RPMI8226 (cell line): ENCODE results near the gene TTC9.
A peak's percentile ranks its signal among the peaks of the same experiment; 100 is the strongest.

Experiments
- DNase-seq: peaks from one replicate; pipeline ENCODE4 v3.0.0-alpha.2; 2015

TTC9 gene

DNA sequence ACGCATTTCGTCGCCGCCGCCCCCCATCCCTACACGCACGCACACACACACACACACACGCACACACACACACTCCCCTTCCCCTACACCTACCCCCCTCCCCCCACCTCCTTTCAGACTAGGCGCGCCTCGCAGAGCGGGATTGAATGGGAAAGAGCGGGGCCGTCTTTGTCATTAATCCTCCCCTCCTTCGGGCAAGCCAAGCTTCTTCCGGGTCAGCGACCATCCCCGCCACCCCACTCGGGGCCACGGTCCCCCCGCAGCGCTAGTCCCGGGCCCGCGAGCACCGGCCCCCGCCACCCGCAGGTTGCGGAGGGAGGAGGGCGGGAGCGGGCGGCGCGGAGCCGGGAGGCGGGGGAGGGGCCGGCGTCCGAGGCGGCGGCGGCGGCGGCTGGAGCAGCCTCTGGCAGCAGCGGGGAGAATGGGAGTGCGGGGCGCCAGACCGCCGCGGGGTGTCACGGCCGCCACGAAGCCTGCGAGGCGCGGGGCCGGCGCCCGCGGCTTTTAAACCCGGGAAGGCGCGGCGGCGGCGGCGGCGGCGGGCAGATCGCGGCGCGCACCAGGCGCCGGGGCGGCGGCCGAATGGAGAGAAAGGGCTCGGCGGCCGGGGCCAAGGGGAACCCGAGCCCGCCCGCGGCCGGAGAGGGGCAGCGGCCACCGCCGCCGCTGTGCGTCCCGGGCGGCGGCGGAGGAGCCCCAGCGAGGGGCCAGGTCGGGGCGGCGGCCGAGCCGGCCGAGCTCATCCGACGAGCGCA lies at the start of gene TTC9:
Gene TTC9, plus strand, starts transcription at position 369 of the 755 bp plus-strand sequence. Its CDS starts 214 bp downstream, at position 583.
- peak; percentile 4 for DNase-seq

DNA sequence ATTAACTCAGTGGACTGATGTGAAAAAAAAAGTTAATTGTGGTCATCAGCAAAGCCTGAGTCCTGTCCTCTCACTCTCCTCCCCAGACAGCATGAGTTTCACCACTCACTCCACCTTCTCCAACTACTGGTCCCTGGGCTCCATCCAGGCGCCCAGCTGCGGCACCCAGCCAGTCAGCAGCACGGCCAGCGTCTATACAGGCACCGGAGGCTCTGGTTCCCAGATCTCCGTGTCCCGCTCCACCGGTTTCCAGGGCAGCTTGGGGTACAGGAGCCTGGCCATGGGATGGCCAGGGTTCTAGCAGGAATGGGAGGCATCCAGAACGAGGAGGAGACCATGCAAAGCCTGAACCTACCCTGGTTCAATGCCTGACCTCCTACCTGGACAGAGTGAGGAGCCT lies 47.3 kb upstream of the TTC9 start:
- no peak for DNase-seq

DNA sequence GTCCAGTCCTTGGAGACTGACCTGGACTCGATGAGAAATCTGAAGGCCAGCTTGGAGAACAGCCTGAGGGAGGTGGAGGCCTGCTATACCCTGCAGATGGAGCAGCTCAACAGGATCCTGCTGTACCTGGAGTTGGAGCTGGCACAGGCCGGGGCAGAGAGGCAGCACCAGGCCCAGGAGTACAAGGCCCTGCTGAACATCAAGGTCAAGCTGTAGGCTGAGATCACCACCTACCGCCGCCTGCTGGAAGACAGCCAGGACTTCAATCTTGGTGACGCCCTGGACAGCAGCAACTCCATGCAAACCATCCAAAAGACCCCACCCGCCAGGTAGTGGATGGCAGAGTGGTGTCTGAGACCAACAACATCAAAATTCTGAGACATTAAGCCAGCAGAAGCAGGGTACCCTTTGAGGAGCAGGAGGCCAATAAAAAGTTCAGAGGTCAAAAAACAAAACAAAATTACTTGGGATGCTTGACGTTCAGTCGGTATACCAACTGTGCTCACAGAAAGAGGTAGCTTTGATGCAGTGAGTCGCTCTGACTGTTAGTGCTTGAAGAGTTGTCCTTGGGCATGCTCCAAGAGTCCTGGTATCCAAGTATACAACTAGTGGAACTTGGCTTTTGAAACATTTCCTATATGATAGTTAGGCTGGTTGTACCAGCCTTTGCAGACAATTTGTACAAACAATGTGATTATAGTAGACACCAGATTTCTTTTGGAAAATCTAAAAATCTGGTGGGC lies 46.1 kb upstream of the TTC9 start:
- DNase-seq, result no peak

DNA sequence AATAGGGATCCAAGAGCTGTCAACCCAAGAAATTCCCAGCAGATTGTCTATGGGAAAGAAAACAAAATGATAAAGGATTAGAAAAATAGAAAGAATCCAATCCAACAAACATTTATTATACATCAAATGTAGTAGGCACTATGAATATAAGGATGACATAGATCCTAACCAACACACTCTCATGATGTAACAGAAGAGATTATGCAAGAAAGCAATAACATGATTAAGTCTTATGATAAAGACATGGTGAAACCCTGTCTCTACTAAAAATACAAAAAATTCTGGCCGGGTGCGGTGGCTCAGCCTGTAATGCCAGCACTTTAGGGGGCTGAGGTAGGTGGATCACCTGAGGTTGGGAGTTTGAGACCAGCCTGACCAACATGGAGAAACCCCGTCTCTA lies 44.0 kb upstream of the TTC9 start:
- DNase-seq, result no peak

DNA sequence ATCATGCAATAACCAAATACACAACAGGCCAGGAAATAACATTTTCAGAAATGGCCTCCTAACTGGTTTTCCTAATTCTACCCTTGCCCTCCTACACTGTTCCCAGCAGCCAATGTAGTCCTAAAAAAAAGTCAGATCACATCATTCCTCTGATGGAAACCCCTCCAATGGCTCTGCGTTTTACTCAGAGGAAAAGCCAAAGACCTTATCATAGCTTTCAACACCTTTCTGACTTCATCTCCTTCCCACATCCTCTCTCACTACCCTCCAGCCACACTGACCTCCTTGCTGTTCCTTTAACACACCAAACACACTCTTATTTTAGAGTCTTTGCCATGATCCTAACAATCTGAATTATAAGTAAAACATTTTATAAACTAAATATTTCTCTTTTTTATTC lies 42.4 kb upstream of the TTC9 start:
- no peak for DNase-seq

DNA sequence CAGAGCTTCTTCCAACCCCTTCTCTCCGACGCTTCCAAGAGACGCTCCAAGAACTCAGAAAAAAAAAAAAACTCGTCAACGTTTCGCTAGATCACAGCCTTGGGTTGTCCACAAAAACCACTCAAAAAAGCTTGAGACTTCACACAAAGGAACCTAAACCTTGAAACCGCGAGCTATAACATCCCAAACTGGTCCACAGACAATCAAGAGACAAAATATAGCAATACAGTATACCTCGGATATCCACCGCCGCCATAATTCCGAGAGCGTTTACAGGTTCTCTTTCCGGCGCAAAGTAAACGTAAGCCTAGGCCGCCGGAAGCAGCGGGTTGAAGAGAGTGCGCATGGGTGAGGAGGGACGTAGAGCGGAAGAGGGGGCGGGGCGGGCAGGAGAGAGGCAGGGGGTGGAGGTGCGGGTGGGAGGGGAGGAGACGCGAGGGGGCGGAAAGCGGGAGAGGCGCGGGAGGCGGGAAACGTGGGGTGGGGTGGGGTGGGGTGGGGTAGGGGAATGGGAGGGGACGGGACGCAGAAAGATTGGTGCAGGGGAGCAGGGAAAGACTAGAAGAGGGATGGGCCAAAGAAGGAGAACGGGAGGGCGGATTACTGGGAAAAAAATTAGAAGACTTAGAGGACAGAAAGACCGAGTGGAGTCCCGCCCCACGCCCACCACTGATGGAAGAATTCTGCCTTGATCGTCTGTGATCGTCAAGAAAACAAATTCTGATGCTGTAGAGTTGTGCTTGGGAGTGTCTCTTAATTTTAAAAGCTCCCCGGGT lies 41.1 kb upstream of the TTC9 start, which contains the start of gene MED6:
Gene MED6, minus strand, starts transcription at position 274 of the 776 bp plus-strand sequence. Its CDS starts 18 bp downstream, at position 256.
- peak; percentile 93 for DNase-seq

DNA sequence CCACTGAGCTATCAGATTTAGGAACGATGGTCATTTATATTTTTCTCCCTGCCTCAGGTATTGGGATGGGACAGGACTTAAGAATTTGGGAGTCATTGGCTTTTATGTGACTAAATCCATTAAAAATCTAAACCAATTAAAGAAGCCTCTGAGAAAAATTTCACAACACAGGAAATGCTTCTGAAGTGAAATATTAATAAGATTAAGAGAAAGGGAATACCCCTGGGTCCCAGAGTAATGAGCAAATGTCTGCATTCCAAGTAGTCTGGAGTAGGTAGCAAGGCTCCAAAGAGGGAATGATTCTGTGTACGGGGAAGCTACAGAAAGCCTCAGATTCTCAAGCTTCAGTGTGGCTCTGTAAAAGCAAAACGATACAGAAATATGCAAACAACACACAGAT lies 40.6 kb upstream of the TTC9 start:
- no peak for DNase-seq

DNA sequence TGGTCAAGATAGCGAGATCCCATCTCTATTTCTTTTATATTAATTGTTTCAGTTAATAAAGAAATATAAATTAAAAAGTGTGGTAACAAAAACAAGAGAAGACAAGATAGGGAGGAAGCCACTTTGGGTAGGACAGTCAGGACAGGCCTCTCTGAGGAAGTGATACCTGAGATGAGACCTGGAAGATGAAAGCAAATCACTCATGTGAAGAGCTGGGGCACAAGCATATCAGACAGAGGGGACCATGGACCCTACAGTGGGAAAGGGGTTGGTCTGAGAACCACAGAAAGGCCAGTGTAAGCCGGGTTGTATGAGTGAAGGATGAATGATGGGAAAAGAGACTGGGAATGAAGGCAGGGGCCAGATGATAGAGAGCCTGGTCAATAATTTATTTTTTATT lies 39.5 kb upstream of the TTC9 start:
- DNase-seq, result no peak

DNA sequence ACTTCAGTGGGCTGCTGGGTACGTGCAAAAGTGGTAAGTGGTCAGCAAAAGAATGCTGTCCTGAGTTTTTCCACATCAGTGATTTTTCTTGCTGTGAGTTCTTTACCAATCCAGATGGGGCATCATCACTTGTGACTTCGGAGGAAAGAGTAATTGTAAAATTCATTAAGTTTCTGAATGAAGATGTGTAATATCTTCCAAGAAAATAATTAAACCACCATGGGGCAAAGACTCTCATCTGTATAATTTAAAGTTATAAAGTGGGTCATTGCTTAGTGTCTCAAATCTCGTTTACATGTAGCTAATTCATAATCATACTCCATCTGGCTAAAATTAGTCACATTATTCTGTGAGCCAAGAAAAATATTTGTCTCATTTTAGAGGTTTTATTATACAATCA lies 30.5 kb upstream of the TTC9 start:
- DNase-seq, result no peak

DNA sequence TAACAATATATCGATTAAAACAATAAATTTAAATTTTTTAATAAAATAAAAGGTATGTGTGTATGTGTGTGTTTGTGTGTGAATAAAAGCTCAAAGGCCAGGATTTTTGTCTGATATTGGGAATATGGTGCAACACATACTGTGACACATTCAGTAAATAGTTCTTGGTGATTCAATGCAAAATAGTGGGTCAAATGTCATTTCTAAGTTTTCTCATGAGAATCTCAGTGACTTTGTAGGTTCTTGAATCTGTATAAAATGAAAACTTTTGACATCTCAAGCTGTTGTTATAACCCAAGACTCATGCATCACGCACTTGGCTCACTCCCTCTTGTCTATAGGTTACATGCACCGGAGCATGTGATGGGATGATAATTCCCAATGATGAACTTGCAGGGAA lies 25.1 kb upstream of the TTC9 start:
- DNase-seq, result no peak

DNA sequence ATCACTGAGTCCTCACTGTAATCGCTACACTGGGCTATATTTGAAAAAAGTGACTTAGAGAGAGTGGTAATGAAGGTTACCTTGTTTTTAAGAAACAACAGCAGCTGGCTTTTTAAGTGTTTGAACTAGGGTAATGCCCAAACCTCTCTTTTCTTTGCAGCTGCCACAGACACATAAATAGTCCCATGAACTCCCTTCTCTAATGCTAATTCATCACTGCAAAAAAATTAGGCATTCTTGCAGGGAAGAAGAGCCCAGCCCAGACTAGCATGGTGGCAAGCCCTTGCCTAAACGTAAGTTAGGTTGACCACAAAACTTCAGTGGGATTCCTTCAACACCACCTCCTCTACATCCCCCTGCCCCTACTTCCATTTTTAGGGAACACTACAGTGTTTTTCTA lies 23.4 kb upstream of the TTC9 start:
- DNase-seq, result no peak

DNA sequence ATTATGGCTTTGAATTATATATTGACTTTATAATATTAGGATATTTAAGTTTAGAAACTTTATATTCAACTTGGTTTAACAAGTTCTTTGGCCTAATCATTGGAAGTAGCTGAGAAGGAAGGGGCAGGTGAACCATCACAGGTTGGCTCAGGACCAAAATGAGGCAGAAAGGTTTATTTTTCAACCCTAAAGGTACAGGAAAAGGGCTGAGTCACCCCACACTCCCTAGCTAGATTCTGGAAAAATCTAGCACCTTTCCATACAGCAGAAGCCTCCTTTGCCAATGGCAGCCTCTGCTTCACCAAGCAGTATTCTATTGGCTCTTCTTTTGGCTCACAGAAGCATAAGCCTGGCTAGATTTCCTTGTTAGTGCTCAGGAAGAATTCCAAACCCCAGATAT lies 22.0 kb upstream of the TTC9 start:
- DNase-seq, result no peak

DNA sequence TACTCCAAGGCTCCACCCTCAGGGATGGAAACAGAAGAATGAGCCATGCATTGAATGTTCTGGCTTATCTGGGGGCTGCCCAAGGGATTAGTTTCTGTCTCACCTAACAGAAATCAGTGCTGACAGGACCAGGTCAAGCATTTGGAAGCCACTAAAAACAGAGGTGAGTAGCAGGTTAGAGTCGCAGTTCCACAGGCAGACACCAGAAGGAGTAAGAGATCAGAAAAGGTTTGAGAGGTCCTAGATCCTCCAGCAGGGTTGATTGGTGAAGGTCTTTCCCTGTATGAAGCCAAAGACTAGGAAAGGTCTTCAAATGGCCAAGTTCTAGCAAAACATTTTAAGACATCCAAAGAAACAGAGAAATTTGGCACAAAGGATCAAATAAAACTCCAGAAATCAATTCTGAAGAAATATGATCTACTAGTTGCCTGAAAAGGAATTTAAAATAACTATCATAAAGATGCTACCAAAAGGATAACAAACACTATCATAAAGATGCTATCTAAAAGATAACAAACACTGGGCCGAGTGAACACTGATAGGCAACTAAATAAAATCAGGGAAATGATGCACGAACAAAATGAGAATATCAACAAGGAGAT lies 19.5 kb upstream of the TTC9 start:
- peak; percentile 44 for DNase-seq

DNA sequence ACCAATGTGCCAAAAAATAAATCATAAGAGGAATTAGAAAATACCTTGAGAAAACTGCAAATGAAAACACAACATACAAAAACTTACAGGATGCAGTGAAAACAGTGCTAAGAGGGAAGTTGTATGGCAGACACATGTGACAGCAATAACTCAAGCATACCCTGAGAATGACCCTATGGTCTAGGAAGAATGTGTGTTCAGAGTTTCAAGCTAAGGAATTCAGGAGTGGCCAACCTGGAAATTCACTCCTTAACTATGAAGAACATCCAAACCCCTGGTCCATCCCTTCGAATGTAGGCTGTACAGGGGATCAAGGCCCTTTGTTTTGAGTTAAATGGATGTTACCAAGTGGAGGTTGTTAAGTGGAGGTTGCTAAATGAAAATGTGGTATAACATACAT lies 16.7 kb upstream of the TTC9 start:
- DNase-seq, result no peak

DNA sequence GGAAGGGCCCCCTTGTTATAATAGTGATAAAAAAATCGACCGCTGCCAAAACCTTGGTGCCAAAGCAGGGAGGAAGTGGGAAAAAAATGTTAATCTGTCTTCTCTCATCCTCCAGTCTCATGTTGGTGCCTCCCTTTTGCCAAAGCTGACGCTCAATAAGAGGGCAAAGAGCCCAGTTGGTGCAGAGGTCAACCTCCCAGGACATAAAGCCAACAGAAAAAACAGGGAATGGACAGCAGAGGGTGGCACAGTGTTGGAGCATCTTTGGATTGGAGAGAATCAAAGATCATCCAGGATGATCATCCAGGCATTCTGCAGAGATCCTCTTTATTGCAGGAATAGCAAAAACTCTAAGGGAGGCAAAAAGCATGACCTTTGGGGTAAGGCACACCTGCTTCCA lies 9.8 kb upstream of the TTC9 start:
- DNase-seq, result no peak

DNA sequence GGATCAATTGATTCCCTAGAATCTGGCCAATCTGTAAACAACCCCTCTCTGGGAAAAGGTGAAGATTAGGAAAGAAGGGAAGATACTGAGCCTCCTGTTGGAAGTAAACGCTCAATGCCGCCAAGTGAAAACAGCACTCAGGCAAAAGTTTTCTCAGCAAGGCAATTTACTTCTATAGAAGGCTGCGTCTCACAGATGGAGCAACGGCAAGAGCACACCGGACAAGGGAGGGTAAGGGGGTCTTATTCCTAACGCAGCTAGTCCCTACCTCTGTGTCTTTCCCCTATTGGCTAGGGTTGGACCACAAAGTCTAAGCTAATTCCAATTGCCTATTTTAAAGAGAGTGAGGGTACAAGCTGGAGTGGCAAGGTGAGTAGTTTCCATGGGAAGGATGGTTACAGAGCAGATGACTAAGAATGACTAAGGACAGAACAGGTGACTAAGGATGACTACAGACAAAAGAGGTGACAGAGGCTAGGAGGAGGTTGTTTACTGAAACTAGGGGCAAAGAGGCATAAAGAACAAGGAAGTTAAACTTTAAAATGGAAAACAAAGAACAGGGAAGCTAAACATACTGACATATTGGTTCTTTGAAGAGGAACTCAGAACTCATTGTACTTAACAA lies 5.6 kb upstream of the TTC9 start:
- DNase-seq, result no peak

DNA sequence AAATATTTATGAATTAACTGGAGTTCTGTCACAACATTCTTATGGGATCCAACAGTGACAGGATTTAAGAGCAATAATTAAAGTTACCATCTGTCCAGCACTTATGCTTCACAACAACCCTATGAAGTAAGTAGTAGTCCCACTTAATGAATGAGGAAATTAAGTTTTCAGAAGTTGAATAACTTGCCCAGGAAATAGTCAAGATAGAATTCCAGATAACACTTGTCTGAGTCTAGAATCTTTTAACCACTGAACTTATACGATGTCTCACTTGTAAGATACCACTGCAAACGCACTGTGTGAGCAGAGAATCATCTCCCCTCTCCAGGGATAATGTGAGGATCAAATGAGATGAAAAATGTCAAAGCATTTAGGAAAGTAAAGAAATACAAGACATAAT lies 3.3 kb upstream of the TTC9 start:
- no peak for DNase-seq

DNA sequence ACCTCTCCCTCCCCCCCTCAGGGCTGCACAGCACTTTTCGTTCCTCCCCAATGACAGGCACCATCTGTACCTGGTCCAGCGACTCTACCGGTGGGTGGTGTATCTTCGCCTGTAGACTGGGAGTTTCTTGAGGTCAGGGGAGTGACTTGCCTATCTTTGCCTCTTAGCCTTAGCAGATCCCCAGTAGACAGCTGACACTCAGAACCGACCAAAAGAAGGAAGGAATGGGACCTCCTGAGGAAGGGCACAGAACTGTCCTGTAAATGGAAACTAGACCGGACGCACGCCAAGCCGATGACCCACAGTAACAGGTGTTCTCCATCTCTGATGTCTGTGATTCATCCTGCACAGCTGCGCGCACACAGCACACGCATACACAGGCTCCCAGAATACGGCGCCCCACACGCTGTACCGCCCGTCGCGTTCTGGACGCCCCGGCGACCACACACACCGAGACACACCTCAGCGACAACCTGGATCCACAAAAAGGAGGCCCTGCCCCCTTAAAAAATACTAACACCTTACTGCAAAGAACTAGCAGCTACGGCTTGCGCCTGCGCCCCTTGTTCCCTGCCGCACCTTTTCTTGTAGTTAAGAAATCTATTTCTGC lies 673 bp upstream of the TTC9 start:
- DNase-seq, result peak; percentile 33

DNA sequence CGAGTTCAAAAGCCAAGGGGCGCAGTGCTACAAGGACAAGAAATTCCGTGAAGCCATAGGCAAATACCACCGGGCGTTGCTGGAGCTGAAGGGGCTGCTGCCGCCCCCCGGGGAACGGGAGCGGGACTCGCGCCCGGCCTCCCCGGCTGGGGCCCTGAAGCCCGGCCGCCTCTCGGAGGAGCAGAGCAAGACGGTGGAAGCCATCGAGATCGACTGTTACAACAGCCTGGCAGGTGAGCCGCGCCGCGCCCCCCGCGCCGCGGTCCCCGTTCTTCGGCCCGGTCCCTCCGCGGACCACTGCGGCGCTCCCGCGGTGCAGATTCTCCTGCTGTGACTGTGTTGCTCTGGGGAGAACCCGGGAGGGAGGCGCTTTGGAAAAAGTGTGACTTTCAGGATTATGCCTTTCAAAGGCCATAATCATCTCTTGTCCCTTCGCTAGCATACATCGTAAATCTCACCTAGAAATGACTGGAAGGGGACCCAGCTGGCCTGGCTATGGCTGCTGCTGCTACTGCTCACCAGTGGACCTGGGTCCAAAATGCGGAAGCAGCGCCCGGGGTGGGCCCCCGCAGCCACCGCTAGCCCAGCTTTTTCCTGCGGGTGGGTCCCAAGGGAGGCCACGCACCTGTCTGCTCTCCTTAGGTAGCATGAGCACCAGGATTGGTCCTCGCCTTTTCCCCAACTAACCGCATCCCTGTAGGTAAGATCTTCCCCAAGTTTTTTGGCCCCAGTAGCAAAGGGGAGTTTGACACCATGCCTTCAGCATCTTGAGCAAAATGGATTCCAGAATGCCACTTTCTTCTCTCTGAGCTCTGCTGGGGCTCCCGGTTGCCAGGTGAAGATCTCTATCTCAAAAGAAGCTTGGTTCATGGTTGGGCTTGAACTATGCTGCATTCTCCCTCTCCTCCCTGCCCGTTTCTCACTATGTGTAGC lies 853 bp downstream of the TTC9 start:
- DNase-seq, result no peak

DNA sequence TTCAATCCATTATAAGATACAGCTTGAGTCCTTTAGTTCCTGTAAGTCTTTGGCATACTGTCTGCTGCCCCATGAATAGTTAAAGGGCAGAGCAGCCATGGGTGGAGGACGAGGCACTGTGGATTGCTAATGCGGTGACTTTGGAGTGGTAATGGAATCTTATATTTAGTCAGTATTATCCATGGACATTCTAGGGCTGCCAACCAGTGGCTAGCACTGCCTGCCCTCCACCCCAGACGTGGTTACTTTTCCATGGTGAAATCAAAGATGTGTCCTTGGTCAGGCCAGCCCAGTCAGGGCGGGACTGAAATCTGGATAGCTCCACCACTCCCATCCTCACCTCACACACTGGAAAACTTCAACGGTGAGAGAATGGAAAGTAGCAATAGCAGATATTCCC lies 2.3 kb downstream of the TTC9 start:
- DNase-seq, result no peak

DNA sequence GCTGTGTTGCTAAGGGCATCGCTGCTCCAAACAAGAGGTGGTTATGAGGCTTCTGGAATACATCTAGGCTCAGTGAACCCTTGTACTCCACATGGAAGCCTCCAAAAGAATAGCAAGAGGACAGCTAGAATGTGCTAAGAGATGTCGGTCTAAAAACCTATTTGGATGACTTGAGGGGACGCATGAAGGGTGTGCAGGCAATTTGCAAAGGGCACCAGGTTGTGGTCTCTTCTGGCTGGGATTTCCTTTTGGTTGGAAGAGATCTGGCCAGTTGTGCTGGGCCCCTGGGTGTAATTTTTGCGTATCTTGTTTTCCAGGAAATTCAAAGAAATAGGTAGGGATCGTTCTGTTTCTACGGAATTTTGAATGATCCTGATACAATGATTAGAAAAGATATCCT lies 4.2 kb downstream of the TTC9 start:
- DNase-seq, result no peak
